GM23338 (cell line): ENCODE results near the gene PLPP4. TPM values are rescaled to one million over a fixed set of nuclear protein-coding genes. Genes with fewer than 3 reads are reported as not detected.

Experiments used
- ATAC-seq: fragments of 200-7000 bp; cut with Tn5 transposase; 3 replicates; pipeline ENCODE4 v1.9.1; 2020
- DNase-seq: peaks from one replicate; pipeline ENCODE4 v3.0.0-alpha.2; 2015; ENCODE audit warnings: low spot score
- H2AFZ ChIP-seq: fragments of 200-600 bp; sonication (generic); 2 replicates; pipeline ENCODE4 v1.8.0; 2016; ENCODE audit warnings: antibody characterized with exemption, mild to moderate bottlenecking, moderate library complexity
- H3F3A ChIP-seq: fragments of 200-600 bp; sonication (generic); replicated peaks from 2 replicates; pipeline ENCODE4 v1.8.0; 2017; ENCODE audit warnings: antibody characterized with exemption, mixed run types, low read depth
- H3K27ac ChIP-seq: fragments of 200-600 bp; sonication (generic); 2 replicates; pipeline ENCODE4 v1.6.1; 2016; ENCODE audit warnings: low read depth
- H3K27me3 ChIP-seq: fragments of 200-600 bp; sonication (generic); 2 replicates; pipeline ENCODE4 v1.8.0; 2016; ENCODE audit warnings: mild to moderate bottlenecking, mixed run types, moderate library complexity; ENCODE audit not compliant: insufficient read depth
- H3K36me3 ChIP-seq: fragments of 200-600 bp; sonication (generic); 2 replicates; pipeline ENCODE4 v1.8.0; 2016; ENCODE audit warnings: mild to moderate bottlenecking; ENCODE audit not compliant: insufficient read depth
- H3K4me1 ChIP-seq: fragments of 200-600 bp; sonication (generic); 2 replicates; pipeline ENCODE4 v1.8.0; 2016; ENCODE audit warnings: mild to moderate bottlenecking, moderate library complexity; ENCODE audit not compliant: insufficient read depth
- H3K4me2 ChIP-seq: fragments of 200-600 bp; sonication (generic); 2 replicates; pipeline ENCODE4 v1.7.1; 2017; ENCODE audit warnings: mixed run types
- H3K4me3 ChIP-seq: fragments of 200-600 bp; sonication (generic); 2 replicates; pipeline ENCODE4 v1.6.1; 2016; ENCODE audit warnings: mixed run types
- H3K79me2 ChIP-seq: fragments of 200-600 bp; sonication (generic); replicated peaks from 2 replicates; pipeline ENCODE4 v1.8.0; 2017; ENCODE audit warnings: mild to moderate bottlenecking; ENCODE audit not compliant: insufficient read depth
- H3K9me2 ChIP-seq: fragments of 200-600 bp; sonication (generic); 2 replicates; pipeline ENCODE4 v1.8.0; 2017; ENCODE audit not compliant: insufficient read depth
- H4K20me1 ChIP-seq: fragments of 200-600 bp; sonication (generic); replicated peaks from 2 replicates; pipeline ENCODE4 v1.8.0; 2017; ENCODE audit warnings: mild to moderate bottlenecking; ENCODE audit not compliant: insufficient read depth
- H3K27ac Mint-ChIP-seq: 2 replicates; pipeline ENCODE4 v1.8.0; 2020; ENCODE audit warnings: inconsistent platforms, mild to moderate bottlenecking, moderate library complexity, mixed read lengths
- H3K27me3 Mint-ChIP-seq: 3 replicates; pipeline ENCODE4 v1.8.0; 2022; ENCODE audit warnings: low read depth, mild to moderate bottlenecking, moderate library complexity, mixed read lengths, inconsistent platforms; ENCODE audit not compliant: insufficient read depth, poor library complexity
- H3K36me3 Mint-ChIP-seq: 3 replicates; pipeline ENCODE4 v1.8.0; 2021; ENCODE audit warnings: low read depth, mild to moderate bottlenecking, inconsistent platforms, moderate library complexity, mixed read lengths
- H3K4me1 Mint-ChIP-seq: 3 replicates; pipeline ENCODE4 v1.8.0; 2020; ENCODE audit warnings: mild to moderate bottlenecking, inconsistent platforms, mixed read lengths
- H3K4me3 Mint-ChIP-seq: 3 replicates; pipeline ENCODE4 v1.8.0; 2021; ENCODE audit warnings: moderate library complexity, mild to moderate bottlenecking, inconsistent platforms, mixed read lengths
- H3K9me3 Mint-ChIP-seq: 3 replicates; pipeline ENCODE4 v1.8.0; 2020; ENCODE audit warnings: moderate library complexity, mild to moderate bottlenecking, inconsistent platforms, mixed read lengths
- CTCF ChIP-seq, 2 experiments: fragments of 200-600 bp in 1 of 2; sonication (generic) in 1 of 2; conservative IDR thresholded peaks; 2 replicates each; pipeline versions ENCODE4 v1.5.1 to v1.6.1; 2016 to 2017; ENCODE audit warnings: antibody characterized with exemption in 2 of 2, low read depth in 2 of 2, mild to moderate bottlenecking in 2 of 2, moderate library complexity in 1 of 2
- ETS1 ChIP-seq: IDR thresholded peaks from 2 replicates; pipeline ENCODE4 v1.6.1; 2016; ENCODE audit warnings: antibody characterized with exemption
- EZH2phosphoT487 ChIP-seq: fragments of 200-600 bp; sonication (generic); IDR thresholded peaks from one replicate; pipeline ENCODE4 v1.8.1; 2018; ENCODE audit warnings: antibody characterized with exemption; ENCODE audit not compliant: unreplicated experiment
- JUNB ChIP-seq: IDR thresholded peaks from one replicate; pipeline ENCODE4 v1.6.1; 2016; ENCODE audit warnings: antibody characterized with exemption; ENCODE audit not compliant: unreplicated experiment
- STAT1 ChIP-seq: IDR thresholded peaks from one replicate; pipeline ENCODE4 v1.6.1; 2016; ENCODE audit warnings: antibody characterized with exemption; ENCODE audit not compliant: unreplicated experiment
- ZNF114 ChIP-seq: fragments of 250-450 bp; sonication (Bioruptor Pico); IDR thresholded peaks from 2 replicates; pipeline ENCODE4 v1.5.0; 2020; ENCODE audit warnings: mild to moderate bottlenecking, moderate library complexity
- ZNF331 ChIP-seq: fragments of 250-450 bp; sonication (Bioruptor Pico); IDR thresholded peaks from 2 replicates; pipeline ENCODE4 v1.5.0; 2020; ENCODE audit warnings: low read depth, mild to moderate bottlenecking, moderate library complexity
- ZNF462 ChIP-seq: fragments of 250-450 bp; sonication (Bioruptor Pico); IDR thresholded peaks from 2 replicates; pipeline ENCODE4 v1.5.0; 2020; ENCODE audit warnings: mild to moderate bottlenecking, moderate library complexity
- polyA plus RNA-seq: library from polyadenylated mRNA; unstranded; fragments of >200 nt; fragmentation: Nextera tagmentation; extraction: Ambion mirVana; gene quantifications from 2 replicates; pipeline ENCODE4 v1.2.1, GENCODE V29; 2016
- total RNA-seq: library from RNA; depleted of rRNA; stranded (reverse); fragments of >200 nt; shearing (Covaris generic); gene quantifications from 2 replicates; pipeline ENCODE4 v1.2.3, GENCODE V29; 2014
- TF ChIP-seq, protein P1 (sequence below): IDR thresholded peaks from one replicate; pipeline ENCODE4 v1.6.1; 2018; ENCODE audit warnings: antibody characterized with exemption; ENCODE audit not compliant: unreplicated experiment

PLPP4 gene
- total and polyA plus RNA-seq, 2 experiments from 2014 or later, result 0.24 to 0.31 TPM

GRCh38 chr10:120474956-120475355, 17.9 kb downstream of the PLPP4 start:
- H3K27ac ChIP-seq, result no peak overlapping the region
- peaks cover 3% of the 10 kb centered on the region; the same call in 1 of the 2 replicates for H3K9me2 ChIP-seq
- ATAC-seq, result no peak
- no peaks in the 10 kb centered on the region for H3K27me3 Mint-ChIP-seq
- no peaks in the 10 kb centered on the region for H3K4me1 ChIP-seq
- H3K27me3 ChIP-seq, result no peaks in the 10 kb centered on the region
- H3K4me2 ChIP-seq, result no peak overlapping the region
- no peak for TF ChIP-seq ZNF114 (CRISPR knock-in tag)
- TF ChIP-seq CTCF (conservative IDR thresholded peaks at IDR 0.05; ENCODE audit: low read depth in 2 of 2), result no peak
- TF ChIP-seq EZH2phosphoT487, result no peak
- TF ChIP-seq, protein P1, sequence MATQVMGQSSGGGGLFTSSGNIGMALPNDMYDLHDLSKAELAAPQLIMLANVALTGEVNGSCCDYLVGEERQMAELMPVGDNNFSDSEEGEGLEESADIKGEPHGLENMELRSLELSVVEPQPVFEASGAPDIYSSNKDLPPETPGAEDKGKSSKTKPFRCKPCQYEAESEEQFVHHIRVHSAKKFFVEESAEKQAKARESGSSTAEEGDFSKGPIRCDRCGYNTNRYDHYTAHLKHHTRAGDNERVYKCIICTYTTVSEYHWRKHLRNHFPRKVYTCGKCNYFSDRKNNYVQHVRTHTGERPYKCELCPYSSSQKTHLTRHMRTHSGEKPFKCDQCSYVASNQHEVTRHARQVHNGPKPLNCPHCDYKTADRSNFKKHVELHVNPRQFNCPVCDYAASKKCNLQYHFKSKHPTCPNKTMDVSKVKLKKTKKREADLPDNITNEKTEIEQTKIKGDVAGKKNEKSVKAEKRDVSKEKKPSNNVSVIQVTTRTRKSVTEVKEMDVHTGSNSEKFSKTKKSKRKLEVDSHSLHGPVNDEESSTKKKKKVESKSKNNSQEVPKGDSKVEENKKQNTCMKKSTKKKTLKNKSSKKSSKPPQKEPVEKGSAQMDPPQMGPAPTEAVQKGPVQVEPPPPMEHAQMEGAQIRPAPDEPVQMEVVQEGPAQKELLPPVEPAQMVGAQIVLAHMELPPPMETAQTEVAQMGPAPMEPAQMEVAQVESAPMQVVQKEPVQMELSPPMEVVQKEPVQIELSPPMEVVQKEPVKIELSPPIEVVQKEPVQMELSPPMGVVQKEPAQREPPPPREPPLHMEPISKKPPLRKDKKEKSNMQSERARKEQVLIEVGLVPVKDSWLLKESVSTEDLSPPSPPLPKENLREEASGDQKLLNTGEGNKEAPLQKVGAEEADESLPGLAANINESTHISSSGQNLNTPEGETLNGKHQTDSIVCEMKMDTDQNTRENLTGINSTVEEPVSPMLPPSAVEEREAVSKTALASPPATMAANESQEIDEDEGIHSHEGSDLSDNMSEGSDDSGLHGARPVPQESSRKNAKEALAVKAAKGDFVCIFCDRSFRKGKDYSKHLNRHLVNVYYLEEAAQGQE, result no peak
- no peak for TF ChIP-seq ETS1
- no peak for TF ChIP-seq JUNB
- TF ChIP-seq STAT1, result no peak
- no peak for TF ChIP-seq ZNF462 (CRISPR knock-in tag)
- TF ChIP-seq ZNF331 (CRISPR knock-in tag), result no peak
- peaks cover 4% of the 10 kb centered on the region; the same call in 2 of the 3 replicates for H3K9me3 Mint-ChIP-seq
- H4K20me1 ChIP-seq, result no peaks in the 10 kb centered on the region
- H3K36me3 ChIP-seq, result no peaks in the 10 kb centered on the region
- H3K4me3 Mint-ChIP-seq, result no peak overlapping the region
- H3K79me2 ChIP-seq, result no peaks in the 10 kb centered on the region
- no peak overlapping the region for H2AFZ ChIP-seq
- no peaks in the 10 kb centered on the region; the same call in 2 of the 3 replicates for H3K36me3 Mint-ChIP-seq
- no peak overlapping the region for H3K4me3 ChIP-seq
- no peak for DNase-seq
- no peak overlapping the region for H3K27ac Mint-ChIP-seq
- no peaks in the 10 kb centered on the region for H3F3A ChIP-seq
- no peaks in the 10 kb centered on the region for H3K4me1 Mint-ChIP-seq
